ENCODE measurements around the gene MNX1.

MNX1 gene

DNA sequence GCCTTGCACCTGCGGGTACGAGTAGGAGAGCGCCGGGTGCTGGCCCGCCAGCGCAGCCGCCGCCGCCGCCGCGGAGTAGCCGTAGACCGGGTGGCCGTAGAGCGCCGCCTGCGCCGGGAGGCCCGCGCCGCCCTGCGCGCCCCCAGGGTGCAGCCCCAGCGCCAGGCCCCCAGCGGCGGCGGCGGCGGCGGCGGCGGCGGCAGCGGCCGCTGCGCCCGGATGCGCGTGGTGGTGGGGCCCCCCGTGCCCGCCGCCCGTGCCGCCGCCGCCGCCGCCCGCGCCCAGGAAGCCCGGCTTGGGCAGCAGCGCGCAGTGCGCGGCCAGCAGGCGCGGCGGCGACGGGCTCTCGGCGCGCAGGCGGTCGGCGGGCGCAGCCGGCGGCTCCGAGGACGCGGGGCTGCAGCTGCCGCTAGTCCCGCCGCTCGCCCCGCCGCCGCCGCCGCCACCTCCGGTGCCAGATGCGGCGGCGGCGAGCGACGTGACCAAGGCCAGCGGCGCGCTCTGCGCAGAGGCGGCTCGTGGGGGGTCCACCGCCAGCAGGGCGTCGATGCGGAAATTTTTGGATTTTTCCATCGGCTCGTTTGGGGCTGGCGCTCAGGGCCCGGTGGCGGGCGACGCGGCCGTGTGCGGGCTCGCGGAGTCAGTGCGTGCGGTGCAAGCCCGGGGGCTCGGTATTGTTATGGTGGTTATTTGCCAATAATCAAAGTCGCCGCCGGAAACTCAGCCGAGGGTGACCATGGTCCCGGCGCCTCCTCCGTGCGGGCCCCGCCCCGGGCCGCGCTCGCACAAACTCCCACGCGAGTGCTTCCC is 480 bp downstream of the MNX1 start:
- H3K4me3 ChIP-seq (replicated peaks; ENCODE audit: low read depth, low read length) = peak overlapping the region; percentile 2
- no peak for DNase-seq (ENCODE audit: low read depth)
- TF ChIP-seq, protein P1, sequence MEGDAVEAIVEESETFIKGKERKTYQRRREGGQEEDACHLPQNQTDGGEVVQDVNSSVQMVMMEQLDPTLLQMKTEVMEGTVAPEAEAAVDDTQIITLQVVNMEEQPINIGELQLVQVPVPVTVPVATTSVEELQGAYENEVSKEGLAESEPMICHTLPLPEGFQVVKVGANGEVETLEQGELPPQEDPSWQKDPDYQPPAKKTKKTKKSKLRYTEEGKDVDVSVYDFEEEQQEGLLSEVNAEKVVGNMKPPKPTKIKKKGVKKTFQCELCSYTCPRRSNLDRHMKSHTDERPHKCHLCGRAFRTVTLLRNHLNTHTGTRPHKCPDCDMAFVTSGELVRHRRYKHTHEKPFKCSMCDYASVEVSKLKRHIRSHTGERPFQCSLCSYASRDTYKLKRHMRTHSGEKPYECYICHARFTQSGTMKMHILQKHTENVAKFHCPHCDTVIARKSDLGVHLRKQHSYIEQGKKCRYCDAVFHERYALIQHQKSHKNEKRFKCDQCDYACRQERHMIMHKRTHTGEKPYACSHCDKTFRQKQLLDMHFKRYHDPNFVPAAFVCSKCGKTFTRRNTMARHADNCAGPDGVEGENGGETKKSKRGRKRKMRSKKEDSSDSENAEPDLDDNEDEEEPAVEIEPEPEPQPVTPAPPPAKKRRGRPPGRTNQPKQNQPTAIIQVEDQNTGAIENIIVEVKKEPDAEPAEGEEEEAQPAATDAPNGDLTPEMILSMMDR (IDR thresholded peaks at IDR 0.05; ENCODE audit: low read length, missing control alignments) = no peak

DNA sequence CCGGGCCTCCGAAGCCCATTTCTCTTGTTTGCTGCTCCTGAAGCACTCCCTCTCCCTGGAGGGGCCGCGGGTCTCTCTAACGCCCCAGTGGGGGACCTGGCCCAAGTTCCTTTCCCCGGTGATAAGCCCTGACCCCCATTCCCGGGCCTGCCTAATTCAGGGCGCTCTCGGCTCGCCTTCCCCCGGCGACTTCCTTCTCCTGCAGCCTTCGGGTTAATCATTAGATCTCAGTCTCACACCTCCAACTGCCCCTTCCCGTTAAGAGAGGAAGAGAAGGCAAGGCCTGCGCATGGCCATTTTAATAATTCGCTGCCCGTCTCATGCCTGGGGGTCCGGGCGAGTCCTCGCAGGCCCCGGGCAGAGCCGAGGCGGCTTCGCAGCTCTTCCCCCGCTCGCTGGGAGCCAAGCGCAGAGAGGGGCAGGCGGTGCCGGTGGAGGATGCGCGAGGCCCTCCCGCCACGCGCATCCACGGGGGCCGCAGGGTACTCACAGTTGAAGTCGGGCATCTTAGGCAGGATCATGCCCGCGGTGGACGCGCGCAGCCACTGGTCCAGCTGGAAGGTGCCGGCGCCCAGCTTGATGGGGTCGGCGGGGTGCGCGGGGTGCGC is 1.2 kb downstream of the MNX1 start:
- no peak for DNase-seq (ENCODE audit: low read depth)
- no peak overlapping the region for H3K4me3 ChIP-seq (replicated peaks; ENCODE audit: low read depth, low read length)

DNA sequence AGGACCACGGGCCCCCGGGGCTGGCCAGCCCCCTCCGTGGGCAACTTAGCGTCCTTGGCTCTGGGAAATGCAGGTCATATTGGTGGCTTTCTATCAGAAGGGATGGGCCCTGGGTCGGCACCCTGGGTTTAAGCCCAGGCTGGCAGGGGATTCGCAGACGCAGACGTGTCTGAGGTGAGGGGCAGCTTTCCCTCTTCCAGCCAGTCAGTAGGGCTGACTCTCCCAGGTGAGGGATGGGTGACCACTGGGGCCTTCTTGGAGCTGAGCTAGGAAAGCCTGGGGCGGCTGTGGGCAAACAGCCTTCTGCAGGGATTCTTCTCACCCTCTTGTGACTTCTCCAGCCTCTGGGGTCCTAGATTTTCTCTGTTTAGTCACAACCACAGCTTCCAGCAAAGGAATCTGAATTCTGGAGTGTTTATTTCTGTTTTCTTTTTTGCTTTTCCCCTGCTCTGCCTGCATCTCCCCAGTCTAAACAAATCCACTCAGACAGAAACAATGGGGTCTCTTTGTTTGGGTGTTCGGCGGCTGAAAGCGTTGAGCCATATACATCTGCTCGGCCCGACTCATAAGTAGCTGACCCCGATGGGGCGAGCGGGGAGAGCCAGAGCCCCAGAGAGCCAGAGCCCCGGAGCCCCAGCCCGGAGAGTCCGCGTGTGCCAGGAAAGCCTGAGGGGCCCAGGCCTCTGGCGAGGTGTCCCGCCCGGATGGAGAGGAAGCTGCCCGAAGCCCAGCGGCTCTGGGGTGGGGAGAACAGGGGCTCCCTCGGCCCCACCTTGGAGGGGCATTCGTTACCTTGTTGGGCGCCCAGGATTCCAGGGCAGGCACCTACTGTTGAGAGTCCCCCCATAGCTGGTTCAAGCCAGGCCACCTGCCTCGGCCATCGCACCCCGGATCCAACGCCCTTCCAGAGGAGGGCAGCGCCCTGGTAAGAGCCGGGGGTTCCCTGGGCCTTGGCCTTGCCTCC is 2.0 kb downstream of the MNX1 start:
- TF ChIP-seq, protein P1 (IDR thresholded peaks at IDR 0.05; ENCODE audit: low read length, missing control alignments) = no peak
- no peak for DNase-seq (ENCODE audit: low read depth)
- no peak overlapping the region for H3K4me3 ChIP-seq (replicated peaks; ENCODE audit: low read depth, low read length)

More for the DNA sequence above, 1.2 kb downstream of the MNX1 start:
- TF ChIP-seq, protein P1 (IDR thresholded peaks at IDR 0.05; ENCODE audit: low read length, missing control alignments) = no peak

DNA sequence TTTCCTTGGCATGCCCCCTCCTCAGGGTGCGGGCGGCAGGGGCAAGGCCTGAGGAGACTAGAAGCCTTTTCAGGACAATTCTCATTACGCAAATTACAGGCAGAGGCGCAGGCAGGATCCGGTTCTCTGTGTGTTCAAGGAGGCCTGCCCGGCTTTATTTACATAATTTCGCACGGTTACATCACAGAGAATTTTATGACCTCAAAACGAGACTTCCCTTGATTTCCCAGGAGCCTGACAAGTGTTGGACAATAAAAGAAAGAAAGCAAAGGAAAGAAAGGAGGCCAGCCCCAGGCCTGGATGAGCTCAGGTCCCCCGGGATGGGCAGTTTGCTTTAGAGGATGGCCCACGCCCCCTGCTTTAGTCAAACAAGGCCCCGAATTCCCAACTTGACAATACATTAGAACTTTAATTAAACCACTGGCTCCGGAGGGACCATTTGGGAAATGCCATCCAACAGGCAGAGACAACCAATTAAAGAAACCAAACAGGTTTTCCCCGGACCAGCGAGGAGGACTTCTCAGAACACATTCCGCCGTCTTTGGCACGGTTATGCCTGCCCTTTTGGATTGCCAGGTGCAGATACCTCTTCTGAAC is 2.9 kb downstream of the MNX1 start:
- TF ChIP-seq, protein P1 (IDR thresholded peaks at IDR 0.05; ENCODE audit: low read length, missing control alignments) = no peak
- DNase-seq (ENCODE audit: low read depth) = no peak
- H3K4me3 ChIP-seq (replicated peaks; ENCODE audit: low read depth, low read length) = no peak overlapping the region

DNA sequence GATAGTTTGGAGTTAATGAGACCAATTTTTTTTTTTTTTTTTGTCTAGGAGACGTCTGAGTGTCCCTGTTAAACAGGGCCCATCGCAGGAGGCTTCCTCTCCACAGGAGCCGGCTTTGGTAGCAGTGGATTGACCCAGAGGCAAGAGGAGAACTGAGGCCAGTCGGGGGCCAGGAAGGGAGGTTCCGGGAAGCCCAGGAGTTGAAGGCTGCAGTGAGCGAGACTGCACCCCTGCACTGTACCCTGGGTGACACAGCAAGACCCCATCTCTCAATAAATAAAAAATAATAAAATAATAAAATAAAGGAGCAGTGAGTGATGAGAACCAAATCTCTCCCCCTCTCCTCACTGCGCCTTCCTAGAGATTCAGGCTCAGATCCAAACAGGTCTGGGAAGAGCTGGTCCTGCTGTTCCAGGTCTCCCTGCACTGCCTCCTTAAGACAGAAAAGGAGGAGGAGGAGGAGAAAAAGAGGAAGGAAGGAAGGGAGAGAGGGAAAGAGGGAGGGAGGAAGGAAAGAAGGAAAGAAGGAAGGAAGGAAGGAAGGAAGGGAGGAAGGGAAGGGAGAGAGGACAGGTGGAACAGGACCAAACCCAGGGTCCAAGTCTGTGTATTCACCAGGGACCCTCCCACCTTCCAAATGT is 3.5 kb downstream of the MNX1 start:
- DNase-seq (ENCODE audit: low read depth) = no peak
- TF ChIP-seq, protein P1 (IDR thresholded peaks at IDR 0.05; ENCODE audit: low read length, missing control alignments) = no peak
- no peak overlapping the region for H3K4me3 ChIP-seq (replicated peaks; ENCODE audit: low read depth, low read length)

DNA sequence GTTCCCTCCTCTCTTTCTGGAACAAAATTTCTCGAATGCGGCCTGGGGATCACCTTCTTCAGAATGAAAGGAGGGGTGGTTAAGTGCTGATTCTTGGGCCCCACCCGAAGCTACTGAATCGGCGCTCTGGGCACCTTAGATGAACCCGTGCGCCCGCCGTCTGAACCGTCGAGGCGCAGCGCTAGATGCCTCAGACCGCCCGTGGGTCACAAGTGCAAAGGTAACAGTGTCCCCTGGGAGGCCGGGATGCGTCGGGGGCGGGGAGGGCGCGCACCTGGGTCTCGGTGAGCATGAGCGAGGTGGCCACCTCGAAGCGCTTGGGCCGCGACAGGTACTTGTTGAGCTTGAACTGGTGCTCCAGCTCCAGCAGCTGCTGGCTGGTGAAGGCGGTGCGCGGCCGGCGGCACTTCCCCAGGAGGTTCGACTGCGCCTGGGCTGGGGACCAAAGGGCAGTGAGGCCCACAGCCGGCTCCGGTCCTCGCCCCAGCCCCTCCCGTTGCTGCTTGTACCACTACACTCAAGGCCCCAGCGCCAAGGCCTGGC is 4.2 kb downstream of the MNX1 start:
- DNase-seq (ENCODE audit: low read depth) = no peak
- no peak overlapping the region for H3K4me3 ChIP-seq (replicated peaks; ENCODE audit: low read depth, low read length)
- TF ChIP-seq, protein P1 (IDR thresholded peaks at IDR 0.05; ENCODE audit: low read length, missing control alignments) = no peak
